Measurements from ENCODE around the gene UNC5CL.
A peak's percentile ranks its signal among the peaks of the same experiment; 100 is the strongest.

Gene UNC5CL, protein sequence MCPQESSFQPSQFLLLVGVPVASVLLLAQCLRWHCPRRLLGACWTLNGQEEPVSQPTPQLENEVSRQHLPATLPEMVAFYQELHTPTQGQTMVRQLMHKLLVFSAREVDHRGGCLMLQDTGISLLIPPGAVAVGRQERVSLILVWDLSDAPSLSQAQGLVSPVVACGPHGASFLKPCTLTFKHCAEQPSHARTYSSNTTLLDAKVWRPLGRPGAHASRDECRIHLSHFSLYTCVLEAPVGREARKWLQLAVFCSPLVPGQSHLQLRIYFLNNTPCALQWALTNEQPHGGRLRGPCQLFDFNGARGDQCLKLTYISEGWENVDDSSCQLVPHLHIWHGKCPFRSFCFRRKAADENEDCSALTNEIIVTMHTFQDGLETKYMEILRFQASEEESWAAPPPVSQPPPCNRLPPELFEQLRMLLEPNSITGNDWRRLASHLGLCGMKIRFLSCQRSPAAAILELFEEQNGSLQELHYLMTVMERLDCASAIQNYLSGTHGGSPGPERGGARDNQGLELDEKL

GRCh38 chr6:41039060-41039998 lies at the start of gene UNC5CL:
UNC5CL (minus strand) TSS chr6:41039221; CDS start chr6:41035074, 4,147 bp downstream.
- peak; percentile 82 for DNase-seq (ENCODE audit: low spot score)

DNA sequence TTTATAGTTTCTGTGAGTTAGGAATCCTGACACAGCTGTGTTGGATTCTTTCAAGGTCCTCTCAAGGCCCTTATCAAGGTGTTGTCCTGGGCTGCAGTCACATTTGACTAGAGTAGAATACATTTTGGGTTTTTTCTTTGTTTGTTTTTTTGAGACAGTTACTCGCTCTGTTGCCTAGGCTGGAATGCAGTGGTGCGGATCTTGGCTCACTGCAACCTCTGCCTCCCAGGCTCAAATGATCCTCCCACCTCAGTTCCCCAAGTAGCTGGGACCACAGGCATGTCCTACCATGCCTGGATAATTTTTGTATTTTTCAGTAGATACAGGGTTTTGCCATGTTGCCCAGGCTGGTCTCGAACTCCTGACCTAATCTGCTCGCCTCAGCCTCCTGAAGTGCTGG lies 49.4 kb upstream of the UNC5CL start:
- DNase-seq (ENCODE audit: low spot score), result no peak

- DNase-seq (ENCODE audit: low spot score), result no peak
These were observed 46.2 kb upstream of the UNC5CL start for GRCh38 chr6:41085182-41085581.

GRCh38 chr6:41083072-41083471 lies 44.1 kb upstream of the UNC5CL start:
- DNase-seq (ENCODE audit: low spot score), result no peak

GRCh38 chr6:41080621-41081020 lies 41.6 kb upstream of the UNC5CL start:
- DNase-seq (ENCODE audit: low spot score), result no peak

DNA sequence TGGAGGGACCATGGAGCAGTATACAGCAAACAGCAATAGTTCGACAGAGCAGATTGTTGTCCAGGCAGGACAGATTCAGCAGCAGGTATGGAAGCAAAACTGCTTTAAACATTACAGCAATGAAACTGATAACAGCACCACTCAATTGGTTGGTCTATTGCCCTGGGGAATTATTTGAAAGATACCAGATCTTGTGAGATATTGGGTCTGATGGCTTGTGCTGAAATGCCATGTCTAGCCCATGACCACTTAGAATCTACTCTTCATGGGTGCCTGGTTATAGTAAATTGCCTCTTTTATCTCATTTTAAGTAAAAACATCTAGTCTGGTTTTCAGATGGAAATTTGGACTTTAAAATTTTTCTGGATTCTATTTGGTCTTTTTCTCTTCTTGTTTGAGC lies 40.1 kb upstream of the UNC5CL start:
- DNase-seq (ENCODE audit: low spot score), result no peak

DNA sequence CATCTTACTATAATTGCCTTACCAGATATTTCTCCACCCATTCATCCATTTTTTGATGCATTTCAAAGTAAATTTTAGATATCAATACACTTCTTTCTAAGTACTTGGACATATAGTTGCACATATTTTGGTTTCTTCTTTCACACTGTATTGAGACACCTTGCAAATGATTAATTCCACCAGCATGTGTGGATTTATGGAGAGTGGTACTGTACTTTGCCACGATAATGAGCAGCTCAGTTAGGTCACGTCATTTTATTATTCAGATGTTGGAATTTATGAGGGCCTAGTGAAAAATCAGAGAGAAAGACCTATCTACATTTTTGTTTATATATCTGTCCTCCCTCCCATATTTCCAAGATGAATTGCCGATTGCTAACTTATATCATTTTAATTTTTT lies 39.1 kb upstream of the UNC5CL start:
- no peak for DNase-seq (ENCODE audit: low spot score)

DNA sequence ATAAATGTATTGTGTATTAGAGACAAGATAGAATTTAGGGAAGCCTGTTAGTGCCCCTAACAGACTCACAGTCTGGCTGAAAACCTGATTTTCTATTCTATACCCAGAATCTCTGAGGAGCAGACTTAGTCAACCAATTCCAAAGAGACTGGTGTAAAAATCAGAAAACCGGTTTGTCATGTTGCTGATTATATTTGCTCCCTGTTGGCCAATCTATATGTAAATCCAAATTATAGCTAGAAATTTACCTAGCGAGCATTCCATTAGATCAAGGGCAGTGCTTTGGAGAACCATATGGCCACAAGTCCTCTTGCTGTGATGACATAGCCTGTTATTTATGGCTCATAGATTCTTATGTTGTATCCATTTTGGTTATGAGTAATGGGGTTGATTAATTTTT lies 38.5 kb upstream of the UNC5CL start:
- no peak for DNase-seq (ENCODE audit: low spot score)

DNA sequence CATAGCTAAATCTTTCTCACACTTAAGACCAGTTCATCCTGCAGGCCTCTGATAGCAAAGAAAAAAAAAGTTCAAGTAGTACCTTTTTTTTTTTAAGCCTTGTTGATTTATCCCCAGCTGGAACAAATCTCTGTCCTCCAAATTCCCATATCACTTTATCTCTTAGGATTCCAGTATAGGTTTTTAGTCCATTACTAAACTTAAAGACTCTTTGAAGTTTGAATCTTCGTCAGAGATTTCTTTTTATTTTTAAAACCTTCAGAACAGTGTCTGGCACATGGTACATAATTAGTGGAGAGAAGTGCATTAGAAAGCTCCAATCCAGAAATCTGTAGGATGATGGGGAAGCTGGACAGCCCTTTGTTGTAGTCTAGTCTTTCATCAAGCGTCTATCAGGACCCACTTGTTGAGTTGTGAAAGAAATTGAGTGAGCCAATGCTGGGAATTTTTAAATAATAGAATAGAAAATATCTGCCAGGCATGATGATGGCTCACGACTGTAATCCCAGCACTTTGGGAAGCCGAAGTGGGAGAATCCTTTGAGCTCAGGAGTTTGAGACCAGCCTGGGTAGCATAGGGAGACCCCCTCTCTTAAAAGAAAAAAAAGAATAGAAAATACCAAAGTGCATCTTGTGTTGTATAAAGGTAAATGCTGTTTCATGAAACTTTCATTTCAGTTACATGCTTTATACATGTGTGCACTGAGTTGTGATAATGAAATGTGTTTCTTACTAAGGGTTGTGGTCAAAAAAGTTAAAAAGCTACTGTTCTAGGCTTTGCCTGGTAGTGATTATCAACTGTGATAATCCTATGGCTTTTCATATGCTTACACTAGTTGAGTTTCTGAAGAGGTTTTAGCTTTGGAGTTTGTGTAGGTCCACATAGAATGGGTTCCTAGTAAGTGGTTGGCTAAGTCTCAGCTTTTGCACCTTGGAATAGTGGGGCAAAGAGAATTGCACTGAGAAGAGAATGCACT lies 36.9 kb upstream of the UNC5CL start:
- no peak for DNase-seq (ENCODE audit: low spot score)

- DNase-seq (ENCODE audit: low spot score), result no peak
These were observed 35.8 kb upstream of the UNC5CL start for GRCh38 chr6:41074692-41075436.

DNA sequence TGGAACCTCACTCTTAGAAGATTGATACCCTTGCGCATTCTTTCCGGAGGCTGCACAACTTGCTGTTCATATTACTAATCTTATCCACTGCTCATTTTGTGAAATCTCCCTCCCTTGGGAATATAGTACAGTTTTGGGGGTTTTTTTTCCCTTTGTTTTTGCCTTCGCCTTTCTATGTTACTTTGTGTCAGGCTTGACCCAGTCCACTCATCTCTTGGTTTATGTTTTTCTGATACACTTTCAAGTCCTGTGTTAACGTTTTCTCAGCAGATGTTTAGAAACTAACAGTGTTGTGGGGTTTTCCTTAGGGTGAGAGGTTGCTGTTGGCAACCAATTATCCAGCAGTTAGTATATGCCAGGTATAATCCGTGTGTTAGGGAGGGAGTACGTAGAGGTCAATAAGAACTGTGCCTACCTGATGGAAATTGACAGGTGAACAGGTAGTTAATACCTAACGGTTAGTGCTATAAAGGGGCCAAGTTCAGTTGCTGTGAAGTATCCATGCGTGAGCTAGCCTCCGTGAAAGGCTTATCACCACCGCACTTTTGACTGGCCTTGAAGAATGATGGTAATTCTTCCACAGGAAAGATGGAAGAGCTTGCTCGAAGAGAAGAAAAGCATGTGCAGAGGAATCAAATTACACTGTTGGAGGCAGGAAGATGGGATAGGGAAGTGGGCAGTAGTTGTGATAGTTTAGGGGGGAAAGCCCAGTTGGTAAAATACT lies 35.1 kb upstream of the UNC5CL start:
- DNase-seq (ENCODE audit: low spot score), result no peak

- DNase-seq (ENCODE audit: low spot score), result peak; percentile 81
These were observed 34.4 kb upstream of the UNC5CL start for GRCh38 chr6:41073203-41073967.

DNA sequence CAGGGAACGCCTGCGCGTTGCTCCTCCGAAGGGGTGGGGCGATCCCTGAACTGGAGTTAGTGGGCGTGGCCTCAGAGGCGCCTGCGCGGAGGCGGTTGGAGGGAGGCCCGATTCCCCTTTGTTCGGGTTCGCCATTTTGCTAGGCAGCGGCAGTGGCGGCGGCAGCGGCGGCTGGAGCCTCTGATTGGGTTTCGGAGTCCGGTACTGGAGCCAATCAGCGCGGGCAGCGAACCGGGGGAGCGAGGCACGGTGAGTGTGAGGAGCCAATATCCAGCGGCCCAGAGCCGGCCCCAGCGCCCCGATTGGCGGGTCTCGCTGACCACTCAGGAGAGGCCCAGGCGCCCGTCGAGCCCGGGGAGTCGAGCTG lies 33.8 kb upstream of the UNC5CL start, which contains the start of gene NFYA:
NFYA (plus strand) TSS at position 139 of the 367 bp plus-strand sequence. CDS start 6,116 bp downstream, outside the sequence.
- DNase-seq (ENCODE audit: low spot score), result peak; percentile 98

- DNase-seq (ENCODE audit: low spot score), result peak; percentile 57
These were observed 33.2 kb upstream of the UNC5CL start, which contains the start of gene OARD1 for GRCh38 chr6:41071923-41072835. OARD1 (minus strand) TSS chr6:41072356; CDS start chr6:41071634, 722 bp downstream.

DNA sequence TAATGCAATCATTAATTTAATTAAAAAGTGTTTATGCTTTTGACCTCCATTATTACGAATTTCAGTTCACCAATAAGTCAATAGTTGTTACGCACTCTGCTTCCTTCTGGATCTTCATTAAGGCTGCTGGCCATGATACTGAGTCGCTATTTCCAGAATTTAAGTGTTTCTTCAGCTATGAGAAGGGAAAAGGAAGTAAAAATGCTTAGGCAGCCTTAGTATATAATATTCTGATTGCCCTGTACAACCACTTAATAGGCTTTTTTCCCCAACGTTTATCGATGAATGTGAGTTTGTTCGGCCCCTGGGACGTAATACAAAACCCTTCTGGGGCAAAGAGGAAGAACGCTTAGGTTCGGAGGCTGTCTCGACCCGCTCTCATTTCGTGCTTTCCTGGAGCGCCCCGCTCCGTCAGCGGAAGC lies 32.5 kb upstream of the UNC5CL start:
- DNase-seq (ENCODE audit: low spot score), result no peak

DNA sequence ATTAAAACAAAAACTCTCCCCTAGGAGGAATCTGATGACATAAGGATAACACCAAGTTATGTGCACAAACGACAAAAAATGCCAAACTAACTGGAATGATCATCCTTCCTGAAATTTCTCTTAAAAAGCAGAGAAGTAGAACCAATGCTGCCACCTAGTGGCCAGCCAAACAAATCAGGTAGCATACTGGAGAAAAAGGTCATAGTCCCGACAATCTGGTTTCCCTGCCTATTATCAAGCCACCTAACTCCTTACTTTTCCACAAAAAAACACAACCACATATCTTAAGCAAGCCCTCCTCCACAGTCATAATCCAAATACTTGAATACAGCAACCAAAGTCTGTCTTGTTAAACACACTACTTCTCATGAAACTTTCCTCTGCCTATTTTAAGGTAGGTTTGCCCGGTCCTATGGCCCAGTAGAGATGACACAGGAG lies 27.9 kb upstream of the UNC5CL start:
- peak; percentile 36 for DNase-seq (ENCODE audit: low spot score)

DNA sequence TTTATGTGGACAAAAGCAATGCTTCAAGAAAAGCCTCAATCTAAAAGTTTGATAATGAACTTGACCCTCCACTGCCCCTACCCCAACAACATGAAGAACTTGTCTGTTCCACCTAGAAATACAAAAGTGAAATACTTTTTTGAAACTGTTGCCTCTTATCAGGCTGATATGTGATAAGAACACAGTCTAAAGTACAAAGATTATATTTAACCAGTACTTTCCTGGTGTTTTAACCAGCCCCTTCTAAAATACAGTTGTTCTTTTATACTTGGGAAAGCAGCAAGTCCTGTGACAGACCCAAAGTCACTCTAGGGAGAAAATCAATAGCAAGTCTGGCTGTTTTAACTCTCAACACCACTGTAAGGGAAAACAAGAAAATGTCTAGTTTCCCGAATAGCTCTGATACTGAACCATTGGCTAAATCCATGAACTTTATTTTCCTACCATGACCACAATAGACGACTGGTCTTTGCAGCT lies 26.6 kb upstream of the UNC5CL start:
- no peak for DNase-seq (ENCODE audit: low spot score)

GRCh38 chr6:41064841-41065240 lies 25.8 kb upstream of the UNC5CL start:
- DNase-seq (ENCODE audit: low spot score), result no peak

Data from germinal center (tissue), 1 donor.